MM.1S (cell line): ENCODE data around the gene GPR35.

Experiments used
- DNase-seq: peaks from one replicate; pipeline ENCODE4 v3.0.0-alpha.2; 2015
- H2AFZ ChIP-seq: fragments of 300-600 bp; sonication (generic); 2 replicates; pipeline ENCODE4 v1.6.0; 2016; ENCODE audit warnings: antibody characterized with exemption, low read length
- H3F3A ChIP-seq: fragments of 300-600 bp; sonication (generic); 2 replicates; pipeline ENCODE4 v1.6.1; 2016; ENCODE audit warnings: mild to moderate bottlenecking, antibody characterized with exemption, low read length, moderate library complexity, mixed read lengths; ENCODE audit not compliant: insufficient read depth
- H3K27ac ChIP-seq: fragments of 300-600 bp; sonication (generic); 2 replicates; pipeline ENCODE4 v1.5.1; 2016; ENCODE audit warnings: mild to moderate bottlenecking, low read length
- H3K27me3 ChIP-seq: fragments of 300-600 bp; sonication (generic); replicated peaks from 2 replicates; pipeline ENCODE4 v1.6.0; 2016; ENCODE audit warnings: low read length; ENCODE audit not compliant: insufficient read depth
- H3K36me3 ChIP-seq: fragments of 300-600 bp; sonication (generic); replicated peaks from 2 replicates; pipeline ENCODE4 v1.6.1; 2016; ENCODE audit warnings: mild to moderate bottlenecking, low read length, mixed read lengths; ENCODE audit not compliant: insufficient read depth
- H3K4me1 ChIP-seq: fragments of 300-600 bp; sonication (generic); 2 replicates; pipeline ENCODE4 v1.6.1; 2016; ENCODE audit warnings: low read length, mixed read lengths
- H3K4me2 ChIP-seq: fragments of 300-600 bp; sonication (generic); 2 replicates; pipeline ENCODE4 v1.6.0; 2016; ENCODE audit warnings: low read depth, low read length
- H3K4me3 ChIP-seq: fragments of 300-600 bp; sonication (generic); 2 replicates; pipeline ENCODE4 v1.5.1; 2016; ENCODE audit warnings: low read length, mixed read lengths
- H3K79me2 ChIP-seq: fragments of 300-600 bp; sonication (generic); 2 replicates; pipeline ENCODE4 v1.6.1; 2016; ENCODE audit warnings: mixed run types, low read length, mixed read lengths
- H3K9ac ChIP-seq: fragments of 300-600 bp; sonication (generic); 2 replicates; pipeline ENCODE4 v1.6.1; 2016; ENCODE audit warnings: low read length, mixed read lengths
- H3K9me2 ChIP-seq: fragments of 300-600 bp; sonication (generic); replicated peaks from 2 replicates; pipeline ENCODE4 v1.6.1; 2016; ENCODE audit warnings: mild to moderate bottlenecking, low read length, mixed read lengths; ENCODE audit not compliant: insufficient read depth
- H3K9me3 ChIP-seq: fragments of 300-600 bp; sonication (generic); replicated peaks from 2 replicates; pipeline ENCODE4 v1.6.1; 2016; ENCODE audit warnings: mild to moderate bottlenecking, low read length, mixed read lengths; ENCODE audit not compliant: insufficient read depth
- H4K20me1 ChIP-seq: fragments of 300-600 bp; sonication (generic); 2 replicates; pipeline ENCODE4 v1.6.1; 2016; ENCODE audit warnings: mild to moderate bottlenecking, low read length, moderate library complexity, mixed read lengths; ENCODE audit not compliant: insufficient read depth
- CTCF ChIP-seq: fragments of 300-600 bp; sonication (generic); IDR thresholded peaks from 2 replicates; pipeline ENCODE4 v1.5.1; 2016; ENCODE audit warnings: antibody characterized with exemption, low read length, mixed read lengths
- EZH2 ChIP-seq: fragments of 300-600 bp; sonication (generic); optimal IDR thresholded peaks from 2 replicates; pipeline ENCODE3; 2017; ENCODE audit warnings: low read depth, mild to moderate bottlenecking, antibody characterized with exemption, low read length, mixed read lengths
- EZH2phosphoT487 ChIP-seq: fragments of 300-600 bp; sonication (generic); IDR thresholded peaks from 2 replicates; pipeline ENCODE4 v1.6.1; 2018; ENCODE audit warnings: antibody characterized with exemption, low read length

Gene GPR35

GRCh38 chr2:240642806-240643092, 17.5 kb downstream of the GPR35 start:
- no peaks in the 10 kb centered on the region for H3K9me2 ChIP-seq
- no peaks in the 10 kb centered on the region for H3K4me1 ChIP-seq
- no peak overlapping the region for H3K27ac ChIP-seq
- H3K9me3 ChIP-seq = no peaks in the 10 kb centered on the region
- no peak overlapping the region for H3K4me3 ChIP-seq
- H3K27me3 ChIP-seq = peaks cover 17% of the 10 kb centered on the region
- no peaks in the 10 kb centered on the region for H3K79me2 ChIP-seq
- no peak overlapping the region for H3K9ac ChIP-seq
- no peak for DNase-seq
- no peaks in the 10 kb centered on the region for H3K36me3 ChIP-seq
- H4K20me1 ChIP-seq = no peaks in the 10 kb centered on the region
- no peaks in the 10 kb centered on the region for H3F3A ChIP-seq
- TF ChIP-seq EZH2 (no peak), CTCF (no peak), EZH2phosphoT487 (no peak)
- H3K4me2 ChIP-seq = no peak overlapping the region
- no peak overlapping the region for H2AFZ ChIP-seq

GRCh38 chr2:240643093-240643810, 18.0 kb downstream of the GPR35 start:
- H3K79me2 ChIP-seq = no peaks in the 10 kb centered on the region
- H3K4me1 ChIP-seq = no peaks in the 10 kb centered on the region
- TF ChIP-seq EZH2 (no peak), EZH2phosphoT487 (no peak), CTCF (no peak)
- H3K9me2 ChIP-seq = no peaks in the 10 kb centered on the region
- H3K9ac ChIP-seq = no peak overlapping the region
- no peaks in the 10 kb centered on the region for H3K9me3 ChIP-seq
- no peak for DNase-seq
- no peaks in the 10 kb centered on the region for H4K20me1 ChIP-seq
- H2AFZ ChIP-seq = no peak overlapping the region
- no peaks in the 10 kb centered on the region for H3F3A ChIP-seq
- H3K36me3 ChIP-seq = no peaks in the 10 kb centered on the region
- H3K4me3 ChIP-seq = no peak overlapping the region
- peaks cover 19% of the 10 kb centered on the region for H3K27me3 ChIP-seq
- no peak overlapping the region for H3K27ac ChIP-seq
- H3K4me2 ChIP-seq = no peak overlapping the region

GRCh38 chr2:240643811-240644150, 18.5 kb downstream of the GPR35 start:
- H3K36me3 ChIP-seq = no peaks in the 10 kb centered on the region
- H3K4me1 ChIP-seq = no peaks in the 10 kb centered on the region
- H3K9ac ChIP-seq = no peak overlapping the region
- TF ChIP-seq EZH2phosphoT487 = no peak
- TF ChIP-seq CTCF = no peak
- no peak for TF ChIP-seq EZH2
- H3K27ac ChIP-seq = no peak overlapping the region
- H3K79me2 ChIP-seq = no peaks in the 10 kb centered on the region
- H2AFZ ChIP-seq = no peak overlapping the region
- no peaks in the 10 kb centered on the region for H4K20me1 ChIP-seq
- H3F3A ChIP-seq = no peaks in the 10 kb centered on the region
- no peaks in the 10 kb centered on the region for H3K9me3 ChIP-seq
- no peak for DNase-seq
- no peak overlapping the region for H3K4me3 ChIP-seq
- peaks cover 19% of the 10 kb centered on the region for H3K27me3 ChIP-seq
- no peaks in the 10 kb centered on the region for H3K9me2 ChIP-seq
- no peak overlapping the region for H3K4me2 ChIP-seq
